Astrocyte of the cerebellum (primary cell): Measurements from ENCODE around the gene ALG2.

Experiments
- DNase-seq: peaks from one replicate; pipeline ENCODE4 v3.0.0-alpha.2; 2011; ENCODE audit warnings: low read depth
- H3K4me3 ChIP-seq: 2 replicates; pipeline ENCODE4 v1.5.1; 2011; ENCODE audit warnings: mild to moderate bottlenecking, low read depth, low read length, moderate library complexity
- in situ Hi-C: cut with HindIII; loops from 2 replicates; pipeline ENCODE4 v1.10.0; 2017; ENCODE audit warnings: low sequenced_read_pairs
- TF ChIP-seq, protein P1 (sequence below): IDR thresholded peaks from 2 replicates; pipeline ENCODE4 v1.5.1; 2012; ENCODE audit warnings: low read length, low read depth, moderate library complexity, mild to moderate bottlenecking; ENCODE audit errors: missing control alignments

The ALG2 gene

GRCh38 chr9:99182356-99182755 is 39.4 kb downstream of the ALG2 start:
- TF ChIP-seq, protein P1, sequence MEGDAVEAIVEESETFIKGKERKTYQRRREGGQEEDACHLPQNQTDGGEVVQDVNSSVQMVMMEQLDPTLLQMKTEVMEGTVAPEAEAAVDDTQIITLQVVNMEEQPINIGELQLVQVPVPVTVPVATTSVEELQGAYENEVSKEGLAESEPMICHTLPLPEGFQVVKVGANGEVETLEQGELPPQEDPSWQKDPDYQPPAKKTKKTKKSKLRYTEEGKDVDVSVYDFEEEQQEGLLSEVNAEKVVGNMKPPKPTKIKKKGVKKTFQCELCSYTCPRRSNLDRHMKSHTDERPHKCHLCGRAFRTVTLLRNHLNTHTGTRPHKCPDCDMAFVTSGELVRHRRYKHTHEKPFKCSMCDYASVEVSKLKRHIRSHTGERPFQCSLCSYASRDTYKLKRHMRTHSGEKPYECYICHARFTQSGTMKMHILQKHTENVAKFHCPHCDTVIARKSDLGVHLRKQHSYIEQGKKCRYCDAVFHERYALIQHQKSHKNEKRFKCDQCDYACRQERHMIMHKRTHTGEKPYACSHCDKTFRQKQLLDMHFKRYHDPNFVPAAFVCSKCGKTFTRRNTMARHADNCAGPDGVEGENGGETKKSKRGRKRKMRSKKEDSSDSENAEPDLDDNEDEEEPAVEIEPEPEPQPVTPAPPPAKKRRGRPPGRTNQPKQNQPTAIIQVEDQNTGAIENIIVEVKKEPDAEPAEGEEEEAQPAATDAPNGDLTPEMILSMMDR = no peak
- H3K4me3 ChIP-seq = no peak overlapping the region
- no peak for DNase-seq
- in situ Hi-C loops = no loop called here

- TF ChIP-seq, protein P1 = no peak
Measured at GRCh38 chr9:99181621-99182020, 40.1 kb downstream of the ALG2 start.

DNA sequence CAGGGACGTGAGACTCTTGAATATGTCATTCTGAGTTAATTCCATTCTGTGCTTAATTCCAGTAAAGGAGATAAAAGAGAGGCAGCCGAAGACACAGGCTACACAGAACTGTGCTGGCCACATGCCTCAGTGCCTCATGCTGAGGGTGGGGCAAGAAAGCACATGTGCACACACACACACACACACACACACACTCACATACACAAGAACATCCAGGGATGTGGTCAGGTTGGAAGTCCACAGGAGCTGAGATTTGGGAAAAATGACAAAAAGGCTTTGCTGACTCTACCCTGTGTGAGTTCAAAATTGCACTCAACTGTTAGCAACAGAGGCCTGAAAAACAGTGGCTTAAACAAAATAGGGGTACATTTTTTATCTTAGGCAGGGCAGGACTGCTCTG is 40.5 kb downstream of the ALG2 start:
- in situ Hi-C loops = no loop called here
- no peak for DNase-seq

More at GRCh38 chr9:99181621-99182020, 40.1 kb downstream of the ALG2 start:
- in situ Hi-C loops = no loop called here
- H3K4me3 ChIP-seq = no peak overlapping the region
- peak; percentile 70 for DNase-seq

DNA sequence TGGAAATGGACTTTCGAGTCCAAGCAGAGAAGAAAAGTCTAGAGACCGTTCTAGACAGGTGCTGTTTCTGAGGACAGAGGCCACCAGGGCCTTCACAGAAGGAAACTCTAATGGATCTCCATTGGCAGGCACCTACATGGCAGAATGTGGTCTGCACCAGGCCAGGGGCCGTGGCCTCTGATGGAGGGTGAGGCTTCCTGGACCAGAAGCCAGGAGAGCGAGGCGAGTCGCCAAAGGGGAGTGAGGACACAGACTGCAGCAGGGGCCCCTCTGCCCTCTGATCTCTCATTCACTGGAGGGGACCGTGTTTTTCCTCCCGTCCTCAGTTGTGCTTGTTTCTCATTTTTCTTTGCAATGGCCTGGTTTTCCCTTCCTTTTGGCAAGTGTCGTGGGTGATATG is 41.1 kb downstream of the ALG2 start:
- no peak for DNase-seq
- TF ChIP-seq, protein P1 = no peak
- in situ Hi-C loops = no loop called here
- no peak overlapping the region for H3K4me3 ChIP-seq

More for the DNA sequence above, 40.5 kb downstream of the ALG2 start:
- no peak overlapping the region for H3K4me3 ChIP-seq
- TF ChIP-seq, protein P1 = no peak

GRCh38 chr9:99180199-99180598 is 41.5 kb downstream of the ALG2 start:
- in situ Hi-C loops = no loop called here
- H3K4me3 ChIP-seq = no peak overlapping the region
- no peak for DNase-seq
- TF ChIP-seq, protein P1 = no peak

- DNase-seq = no peak
- TF ChIP-seq, protein P1 = no peak
- H3K4me3 ChIP-seq = no peak overlapping the region
- in situ Hi-C loops = no loop called here
Measured at GRCh38 chr9:99178912-99179872, 42.5 kb downstream of the ALG2 start.
